ENCODE data around the gene MINDY1.

DNA sequence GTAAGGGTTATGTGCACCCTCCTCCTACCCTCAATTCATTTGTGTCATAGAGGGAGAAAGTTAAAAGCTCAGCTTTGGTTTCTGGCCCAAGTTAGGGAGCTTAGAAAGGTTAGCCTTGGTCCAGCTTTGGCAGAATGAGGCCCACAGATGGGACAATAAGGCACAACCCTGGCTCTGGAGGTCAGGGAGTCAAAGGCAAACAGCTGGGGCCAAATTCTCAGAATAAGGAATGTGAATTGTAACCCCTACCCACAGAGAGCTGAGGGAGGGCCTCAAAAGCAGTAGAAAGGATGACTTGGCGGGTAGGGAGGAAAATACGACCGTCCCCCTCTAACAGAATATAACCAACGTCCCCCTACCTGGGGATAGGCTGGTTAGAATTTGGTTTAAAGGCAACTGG, 41.1 kb downstream of the MINDY1 start:
- TF ChIP-seq, protein P1, sequence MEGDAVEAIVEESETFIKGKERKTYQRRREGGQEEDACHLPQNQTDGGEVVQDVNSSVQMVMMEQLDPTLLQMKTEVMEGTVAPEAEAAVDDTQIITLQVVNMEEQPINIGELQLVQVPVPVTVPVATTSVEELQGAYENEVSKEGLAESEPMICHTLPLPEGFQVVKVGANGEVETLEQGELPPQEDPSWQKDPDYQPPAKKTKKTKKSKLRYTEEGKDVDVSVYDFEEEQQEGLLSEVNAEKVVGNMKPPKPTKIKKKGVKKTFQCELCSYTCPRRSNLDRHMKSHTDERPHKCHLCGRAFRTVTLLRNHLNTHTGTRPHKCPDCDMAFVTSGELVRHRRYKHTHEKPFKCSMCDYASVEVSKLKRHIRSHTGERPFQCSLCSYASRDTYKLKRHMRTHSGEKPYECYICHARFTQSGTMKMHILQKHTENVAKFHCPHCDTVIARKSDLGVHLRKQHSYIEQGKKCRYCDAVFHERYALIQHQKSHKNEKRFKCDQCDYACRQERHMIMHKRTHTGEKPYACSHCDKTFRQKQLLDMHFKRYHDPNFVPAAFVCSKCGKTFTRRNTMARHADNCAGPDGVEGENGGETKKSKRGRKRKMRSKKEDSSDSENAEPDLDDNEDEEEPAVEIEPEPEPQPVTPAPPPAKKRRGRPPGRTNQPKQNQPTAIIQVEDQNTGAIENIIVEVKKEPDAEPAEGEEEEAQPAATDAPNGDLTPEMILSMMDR (IDR thresholded peaks at IDR 0.05) = no peak
- no peak for TF ChIP-seq EZH2 (IDR thresholded peaks at IDR 0.05; ENCODE audit: borderline replicate concordance, insufficient read depth, low read depth, low read length, poor library complexity, severe bottlenecking)

Measured in B cell (primary cell).